Measurements from ENCODE around the gene BARX1. TPM values are rescaled to one million over a fixed set of nuclear protein-coding genes. Genes with fewer than 3 reads are reported as not detected.

Gene BARX1
- total RNA-seq, 1 donor from 2014 or later = not detected

DNA sequence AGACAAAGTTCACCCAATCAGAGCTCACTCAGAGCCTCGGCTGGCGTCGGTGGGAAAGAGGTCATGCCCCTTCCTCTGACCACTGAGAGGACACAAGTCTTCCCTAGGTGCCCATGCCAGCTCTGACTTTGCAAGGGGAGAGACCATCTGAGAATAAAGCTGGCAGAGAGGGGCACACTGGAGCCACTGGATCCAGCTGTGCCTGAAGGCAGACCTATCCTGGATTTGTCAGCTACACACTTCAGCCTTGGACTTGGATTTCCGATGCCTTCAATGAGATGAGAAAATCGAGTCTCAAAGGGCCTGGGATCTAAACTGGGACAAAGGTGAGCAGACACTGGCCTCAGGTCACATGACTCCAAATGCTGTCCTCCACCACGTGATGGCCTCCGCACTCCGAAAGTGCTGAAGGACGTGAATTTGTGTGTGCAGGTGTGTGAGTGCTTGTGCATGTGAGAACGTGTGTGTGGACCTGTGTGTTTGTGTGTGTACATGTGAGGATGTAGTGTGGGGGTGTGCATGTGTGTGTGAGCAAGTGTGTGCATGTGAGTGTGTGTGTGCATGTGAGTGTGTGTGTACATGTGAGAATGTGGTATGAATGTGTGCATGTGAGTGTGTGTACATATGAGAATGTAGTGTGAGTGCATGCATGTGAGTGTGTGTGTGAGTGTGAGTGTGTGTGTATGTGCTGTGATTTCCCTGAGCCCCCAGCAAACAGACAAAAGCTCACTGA lies 37.9 kb downstream of the BARX1 start:
- DNase-seq (ENCODE audit: low read depth) = no peak

DNA sequence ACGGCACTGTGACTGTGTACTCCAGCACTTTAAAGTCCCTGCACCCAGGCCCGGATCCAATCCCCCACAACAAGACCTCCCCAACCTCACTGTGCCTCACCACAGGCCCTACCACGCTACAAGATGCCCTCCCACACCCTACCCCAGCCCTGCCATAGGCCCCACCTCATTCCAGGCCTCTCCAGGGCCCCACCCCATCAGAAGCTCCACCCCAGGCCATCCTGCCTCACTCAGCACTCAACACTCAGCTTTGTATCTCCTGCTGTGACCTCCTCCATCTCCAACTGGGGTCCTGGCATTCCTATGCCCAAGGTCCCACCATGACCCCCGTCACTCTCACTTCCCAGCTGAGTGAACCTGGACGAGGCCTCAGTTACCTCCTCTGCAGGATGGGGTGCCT lies 38.8 kb downstream of the BARX1 start:
- DNase-seq (ENCODE audit: low read depth) = no peak

- no peak for DNase-seq (ENCODE audit: low read depth)
These were observed 43.2 kb downstream of the BARX1 start for GRCh38 chr9:93911801-93912554.

- DNase-seq (ENCODE audit: low read depth) = no peak
These were observed 43.9 kb downstream of the BARX1 start for GRCh38 chr9:93911136-93911745.

DNA sequence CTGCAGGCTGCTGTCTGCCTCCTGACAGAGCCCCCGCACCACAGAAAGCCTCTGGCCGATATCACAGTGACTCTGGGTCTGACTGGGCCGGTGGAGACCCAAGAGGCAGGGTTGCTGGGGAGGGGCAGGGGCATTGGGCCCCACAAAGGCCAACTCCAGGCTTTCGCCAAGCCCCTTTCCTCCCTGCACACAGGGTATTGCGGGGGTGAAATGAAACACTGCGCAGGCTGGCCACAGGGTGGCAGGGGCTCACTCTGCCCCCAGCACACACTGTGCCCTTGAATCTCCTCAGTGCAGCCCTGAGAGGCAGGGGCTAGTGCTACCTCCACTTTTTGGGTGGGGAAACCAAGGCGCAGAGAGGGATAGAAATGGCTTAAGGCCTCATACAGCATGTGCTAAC lies 44.6 kb downstream of the BARX1 start:
- DNase-seq (ENCODE audit: low read depth) = no peak

GRCh38 chr9:93910196-93910595 lies 45.0 kb downstream of the BARX1 start:
- no peak for DNase-seq (ENCODE audit: low read depth)

GRCh38 chr9:93909242-93909616 lies 45.9 kb downstream of the BARX1 start:
- DNase-seq (ENCODE audit: low read depth) = no peak

DNA sequence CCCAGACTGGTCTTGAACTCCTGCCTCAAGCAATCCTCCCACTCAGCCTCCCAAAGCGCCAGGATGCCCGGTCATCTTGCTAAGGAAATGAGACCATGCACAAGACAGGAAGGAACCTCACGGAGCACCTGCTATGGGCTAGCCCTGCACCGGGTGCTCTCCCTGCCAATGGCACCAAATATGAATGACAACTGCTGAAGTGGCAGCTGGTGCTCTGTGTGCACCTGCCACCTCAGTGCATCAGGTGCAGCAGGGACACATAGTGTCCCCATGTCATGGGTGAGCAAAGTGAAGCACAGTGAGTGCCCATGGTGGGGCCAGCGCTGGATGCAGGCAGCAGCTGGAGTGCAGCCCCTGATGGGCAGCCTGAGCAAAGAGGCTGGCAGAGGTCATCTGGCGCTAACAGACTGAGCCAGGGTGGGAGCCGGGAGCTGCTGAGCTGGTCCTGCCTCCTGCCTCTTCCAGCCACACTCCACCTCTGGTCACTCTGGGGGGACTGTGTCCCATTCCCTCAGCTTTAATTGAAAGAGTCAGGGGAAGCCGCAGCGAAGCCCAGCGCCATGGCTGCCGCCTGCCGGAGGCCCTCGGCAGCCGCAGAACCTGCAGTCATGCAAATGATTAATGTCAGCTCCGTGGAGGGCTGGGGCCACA lies 46.4 kb downstream of the BARX1 start:
- DNase-seq (ENCODE audit: low read depth) = no peak

DNA sequence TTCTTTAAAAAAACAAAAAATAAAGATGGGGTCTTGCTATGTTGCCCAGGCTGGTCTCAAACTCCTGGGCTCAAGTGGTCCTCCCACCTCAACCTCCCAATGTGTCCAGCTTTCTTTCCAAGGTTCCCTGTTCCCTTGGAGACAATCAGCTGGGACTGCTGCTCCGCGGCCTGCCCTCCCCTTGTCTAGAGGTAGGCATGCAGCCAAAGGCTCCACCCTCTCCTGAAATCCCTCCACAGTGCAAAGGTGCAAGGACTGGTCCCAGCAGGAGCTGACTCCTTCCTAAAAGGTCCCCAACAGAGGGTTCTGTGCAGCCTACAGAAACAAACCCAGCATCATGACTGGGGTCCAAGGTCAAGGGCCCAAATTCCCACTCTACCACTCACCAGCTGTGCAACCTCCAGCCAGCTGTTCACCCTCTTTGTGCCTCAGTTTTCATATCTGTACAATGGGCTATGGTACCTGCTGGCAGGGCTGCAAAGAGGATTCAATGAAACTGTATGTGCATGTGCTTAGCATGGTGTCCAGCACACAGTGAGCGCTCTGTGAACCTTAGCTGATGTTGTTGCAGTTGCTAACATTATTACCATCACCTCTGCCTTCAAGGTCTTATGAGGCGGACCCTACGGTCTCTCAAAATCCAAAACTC lies 47.5 kb downstream of the BARX1 start:
- no peak for DNase-seq (ENCODE audit: low read depth)

- no peak for DNase-seq (ENCODE audit: low read depth)
These were observed 48.8 kb downstream of the BARX1 start for GRCh38 chr9:93906195-93906880.

GRCh38 chr9:93905473-93906133 lies 49.6 kb downstream of the BARX1 start:
- no peak for DNase-seq (ENCODE audit: low read depth)

DNA sequence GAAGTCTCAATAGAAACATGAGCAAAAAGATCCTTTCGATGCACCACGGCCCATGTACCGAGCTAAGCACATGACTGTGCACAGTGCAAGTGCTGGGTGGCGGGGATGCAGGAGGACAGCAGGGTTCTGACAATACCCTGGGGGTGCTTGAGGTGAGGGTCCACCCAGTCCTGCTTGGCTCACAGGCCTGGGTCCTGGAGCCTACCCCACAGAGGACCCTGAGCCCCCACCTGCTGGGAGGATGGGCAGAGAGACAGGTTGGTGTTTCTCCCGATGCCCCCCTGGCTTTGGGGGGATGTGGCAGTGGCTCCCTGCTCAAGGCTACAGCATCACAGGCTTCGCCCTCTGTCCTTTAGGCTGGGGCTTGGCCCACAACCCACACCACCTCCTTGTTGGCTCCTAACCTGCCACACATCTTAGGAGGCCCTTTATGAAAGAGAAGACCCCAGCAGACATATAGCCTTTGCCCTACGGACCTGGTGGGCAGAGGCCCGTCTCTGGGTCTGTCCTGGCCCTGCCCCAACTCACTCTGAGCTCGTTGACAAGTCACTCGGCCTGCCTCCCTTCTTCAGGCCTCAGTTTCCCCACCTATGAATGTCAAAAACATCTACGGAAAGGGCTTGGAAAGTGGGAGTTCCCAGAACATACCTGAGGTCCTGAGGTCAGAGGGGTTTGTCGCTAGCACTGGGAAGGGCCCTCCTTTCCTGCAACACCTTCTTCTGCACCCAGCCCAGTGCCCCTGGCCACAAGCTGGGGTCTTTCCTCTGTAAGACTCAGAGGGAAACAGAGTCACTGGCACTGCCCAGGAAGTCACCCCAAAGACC lies 50.3 kb downstream of the BARX1 start:
- no peak for DNase-seq (ENCODE audit: low read depth)

GRCh38 chr9:93903886-93904648 lies 51.1 kb downstream of the BARX1 start:
- no peak for DNase-seq (ENCODE audit: low read depth)

DNA sequence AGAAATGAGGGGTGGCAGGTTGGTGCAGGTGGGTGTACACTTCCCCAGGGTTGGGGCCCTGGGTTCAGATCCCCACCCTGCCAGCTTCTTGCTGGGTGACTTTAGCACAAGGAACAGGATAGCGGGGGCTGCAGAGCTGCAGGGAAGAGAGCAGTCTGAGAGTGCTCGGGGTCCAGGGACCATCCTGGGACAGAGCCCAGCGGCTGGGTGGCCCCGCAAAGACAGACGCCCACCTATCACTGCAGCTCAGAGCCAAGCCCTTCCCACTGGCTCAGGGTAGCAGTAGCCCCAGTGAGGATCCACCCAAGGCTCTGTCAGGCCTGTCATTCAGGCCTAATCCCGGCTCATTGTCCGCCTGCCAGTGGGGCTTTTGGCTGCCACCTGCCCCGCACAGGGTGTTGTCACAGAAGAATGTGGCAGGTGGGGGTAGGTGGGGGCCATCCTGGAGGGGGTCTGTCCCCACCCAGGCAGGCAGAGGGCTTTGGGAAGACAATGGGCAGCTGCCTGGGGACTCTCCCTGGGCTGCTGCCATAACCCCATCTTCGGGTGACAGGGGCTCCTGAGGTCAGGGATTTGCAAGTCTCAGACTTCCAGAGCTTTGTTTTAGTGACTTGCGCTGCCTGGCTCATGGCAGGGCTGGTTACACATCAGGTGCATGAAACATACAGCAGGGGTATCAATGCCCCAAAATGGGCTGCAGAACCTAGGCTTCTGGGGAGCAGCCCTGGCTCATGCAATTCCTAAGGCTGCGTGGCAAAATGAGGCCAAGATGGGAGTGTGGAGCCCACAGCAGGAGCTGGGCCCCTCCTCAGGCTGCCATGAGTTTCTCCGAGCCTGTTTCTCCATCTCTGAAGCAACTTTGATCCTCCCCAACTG lies 52.1 kb downstream of the BARX1 start:
- DNase-seq (ENCODE audit: low read depth) = no peak

DNA sequence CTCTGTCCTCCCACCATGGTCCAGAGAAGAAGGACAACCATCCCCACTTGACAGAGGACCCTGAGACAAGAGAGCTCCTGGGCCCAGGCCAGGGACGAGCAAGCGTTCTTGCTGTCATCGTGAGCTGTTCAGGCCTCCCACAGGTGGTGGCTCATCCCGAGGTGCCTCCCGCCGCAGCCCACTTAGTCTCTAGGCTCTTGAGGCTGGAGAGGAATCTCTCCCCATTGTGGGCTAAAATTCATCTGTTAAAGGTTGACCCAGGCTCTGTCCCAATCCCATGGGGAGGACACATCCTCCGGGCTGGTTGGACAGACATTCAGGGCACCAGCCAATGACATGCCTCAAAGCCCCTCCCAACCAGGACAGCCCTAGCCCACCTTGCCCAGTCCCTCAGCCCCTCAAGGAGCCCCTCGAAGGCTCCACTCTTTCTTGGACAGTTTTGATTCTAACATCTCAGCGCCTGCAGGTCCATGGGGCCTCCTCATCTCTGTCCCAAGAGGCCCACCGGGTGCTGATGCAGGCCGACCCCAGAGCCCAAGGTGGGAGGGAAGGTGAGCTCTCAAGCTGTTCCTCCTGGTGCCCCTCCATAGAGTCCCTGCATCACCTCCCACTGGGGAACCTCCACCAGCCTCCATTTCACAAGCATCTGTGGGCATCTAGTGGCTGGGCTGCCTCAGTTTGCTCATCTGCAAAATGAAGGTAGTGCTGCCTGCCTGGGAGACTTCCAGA lies 52.9 kb downstream of the BARX1 start:
- no peak for DNase-seq (ENCODE audit: low read depth)
